RWPE1 (cell line): Measurements from ENCODE around the gene GPR183.

Source experiments
- CTCF ChIA-PET: fragments of 350-600 bp; sonication (Branson Sonifier 250); formaldehyde crosslinking; extraction: SDS; loops from one replicate; lab custom pipeline; 2021; lab: Yijun Ruan, JAX
- POLR2A ChIA-PET: fragments of 400-600 bp; formaldehyde crosslinking; extraction: SDS; loops from one replicate; lab custom pipeline; 2020; ENCODE audit warnings: antibody characterized with exemption; ENCODE audit not compliant: low non-redundant PET; lab: Yijun Ruan, JAX
- DNase-seq: peaks from one replicate; pipeline ENCODE4 v3.0.0; 2012; ENCODE audit warnings: low spot score
- H3K27ac ChIP-seq: fragments of 450-650 bp; 2 replicates; pipeline ENCODE4 v1.5.1; 2017
- TF ChIP-seq, protein P1 (sequence below): fragments of 450-650 bp; conservative IDR thresholded peaks from 2 replicates; pipeline ENCODE4 v1.5.1; 2017; ENCODE audit warnings: low read depth, mild to moderate bottlenecking

Gene GPR183

DNA sequence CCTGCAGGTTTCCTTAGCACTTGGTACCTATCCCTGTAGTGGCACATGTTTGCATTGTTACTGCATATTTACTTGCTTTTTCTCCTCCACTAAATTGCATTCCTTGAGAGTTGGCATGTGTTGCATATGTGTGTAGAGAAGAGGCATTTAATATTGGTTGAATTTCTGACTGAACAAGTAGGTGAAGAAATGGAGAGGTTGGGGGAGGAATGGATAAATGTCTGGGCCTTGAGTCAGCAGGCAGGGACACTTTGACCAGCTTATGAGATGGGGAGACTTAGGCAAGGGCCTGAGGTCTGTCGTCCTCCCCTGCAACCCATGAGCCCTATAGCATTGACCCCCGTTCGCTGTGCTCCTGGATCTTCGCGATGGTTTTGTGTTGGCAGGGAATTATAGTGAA is 47.0 kb downstream of the GPR183 start:
- CTCF ChIA-PET: no interaction called here

DNA sequence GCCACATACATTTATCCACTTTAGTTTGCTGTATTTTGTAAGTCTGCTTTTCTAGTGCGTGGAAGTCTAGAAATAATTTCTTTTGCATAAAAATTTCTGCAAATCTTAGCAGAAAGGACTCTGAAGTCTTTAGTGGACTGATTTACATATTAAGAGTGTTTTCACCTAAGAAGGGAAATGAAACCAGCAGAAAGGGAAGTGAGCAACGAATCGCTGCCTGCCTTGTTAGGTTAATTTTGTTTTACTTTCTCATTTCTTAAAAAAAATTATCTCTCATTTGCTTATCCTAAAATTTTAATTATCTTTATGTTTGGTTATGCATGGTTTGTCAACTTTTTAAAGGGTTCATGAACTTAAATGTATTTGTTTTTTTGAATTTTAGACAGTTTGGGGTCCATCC is 48.3 kb downstream of the GPR183 start:
- TF ChIP-seq, protein P1, sequence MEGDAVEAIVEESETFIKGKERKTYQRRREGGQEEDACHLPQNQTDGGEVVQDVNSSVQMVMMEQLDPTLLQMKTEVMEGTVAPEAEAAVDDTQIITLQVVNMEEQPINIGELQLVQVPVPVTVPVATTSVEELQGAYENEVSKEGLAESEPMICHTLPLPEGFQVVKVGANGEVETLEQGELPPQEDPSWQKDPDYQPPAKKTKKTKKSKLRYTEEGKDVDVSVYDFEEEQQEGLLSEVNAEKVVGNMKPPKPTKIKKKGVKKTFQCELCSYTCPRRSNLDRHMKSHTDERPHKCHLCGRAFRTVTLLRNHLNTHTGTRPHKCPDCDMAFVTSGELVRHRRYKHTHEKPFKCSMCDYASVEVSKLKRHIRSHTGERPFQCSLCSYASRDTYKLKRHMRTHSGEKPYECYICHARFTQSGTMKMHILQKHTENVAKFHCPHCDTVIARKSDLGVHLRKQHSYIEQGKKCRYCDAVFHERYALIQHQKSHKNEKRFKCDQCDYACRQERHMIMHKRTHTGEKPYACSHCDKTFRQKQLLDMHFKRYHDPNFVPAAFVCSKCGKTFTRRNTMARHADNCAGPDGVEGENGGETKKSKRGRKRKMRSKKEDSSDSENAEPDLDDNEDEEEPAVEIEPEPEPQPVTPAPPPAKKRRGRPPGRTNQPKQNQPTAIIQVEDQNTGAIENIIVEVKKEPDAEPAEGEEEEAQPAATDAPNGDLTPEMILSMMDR: no peak
- POLR2A ChIA-PET: no interaction called here
- DNase-seq: no peak
- CTCF ChIA-PET: no interaction called here
- no peak overlapping the region for H3K27ac ChIP-seq

More for the DNA sequence above, 47.0 kb downstream of the GPR183 start:
- POLR2A ChIA-PET: no interaction called here
- no peak overlapping the region for H3K27ac ChIP-seq
- DNase-seq: no peak
- TF ChIP-seq, protein P1: no peak

DNA sequence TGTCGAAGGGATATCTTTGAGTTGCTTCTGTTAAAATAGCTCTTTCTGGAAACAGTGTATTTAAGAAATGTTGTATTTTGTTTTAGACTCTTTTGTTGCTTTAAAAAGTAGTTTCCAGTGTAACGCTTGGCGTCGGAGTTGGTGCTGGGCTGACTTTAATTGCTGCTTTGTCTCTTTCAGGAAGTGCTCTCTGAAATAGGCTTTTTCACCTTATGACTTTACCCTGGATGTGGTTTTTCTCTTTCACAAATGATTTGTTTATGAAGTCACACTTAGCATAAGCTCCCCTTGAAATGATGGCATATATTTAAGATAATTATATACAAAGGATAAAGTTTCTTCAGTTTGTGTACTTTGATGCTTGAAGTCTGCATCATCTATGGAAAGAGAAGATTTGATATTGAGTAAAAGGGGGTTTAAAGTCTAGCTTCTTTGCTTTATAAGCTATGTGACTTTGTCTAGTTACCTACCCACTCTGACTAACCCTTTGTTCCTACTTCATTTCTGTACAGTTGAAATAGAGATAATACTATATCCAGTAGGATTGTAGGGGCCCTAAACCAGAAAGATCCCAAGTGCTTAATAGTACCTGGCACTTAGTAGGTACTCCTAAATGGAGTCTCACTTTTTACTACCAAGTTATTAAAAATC is 48.9 kb downstream of the GPR183 start, which contains the start of gene GPR18:
Gene GPR18, minus strand, starts transcription at position 170 of the 651 bp plus-strand sequence. CDS start 2,507 bp downstream, outside the sequence.
- ChIA-PET CTCF (no interaction called here), POLR2A (no interaction called here)
- no peak for DNase-seq
- H3K27ac ChIP-seq: no peak within 1 kb of the TSS
- TF ChIP-seq, protein P1: no peak

DNA sequence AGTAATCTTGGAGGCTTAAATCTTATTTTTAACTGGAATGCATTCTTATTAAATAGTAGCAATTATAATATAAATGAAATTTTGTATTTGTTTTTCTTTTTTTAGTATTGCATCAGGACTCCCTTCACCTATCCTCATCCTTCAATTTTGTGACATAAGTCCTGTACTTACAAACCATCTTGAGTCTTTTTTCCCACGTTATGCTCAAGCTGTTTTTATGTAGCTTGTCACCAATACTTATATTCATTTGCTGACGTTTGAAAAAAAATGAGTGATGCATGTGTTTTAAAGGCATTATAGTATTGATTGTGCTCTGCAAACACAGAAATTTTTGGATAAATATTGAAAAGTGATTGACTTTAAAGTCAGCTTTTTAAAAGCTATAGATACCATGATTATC is 49.9 kb downstream of the GPR183 start:
- ChIA-PET CTCF (interaction anchor here (0.6 kb wide), 1 partner anchor 14 kb away, joined by 3 read pairs; no protein-coding TSS in a partner anchor), POLR2A (no interaction called here)
- DNase-seq: no peak
- TF ChIP-seq, protein P1: no peak
- no peak overlapping the region for H3K27ac ChIP-seq

DNA sequence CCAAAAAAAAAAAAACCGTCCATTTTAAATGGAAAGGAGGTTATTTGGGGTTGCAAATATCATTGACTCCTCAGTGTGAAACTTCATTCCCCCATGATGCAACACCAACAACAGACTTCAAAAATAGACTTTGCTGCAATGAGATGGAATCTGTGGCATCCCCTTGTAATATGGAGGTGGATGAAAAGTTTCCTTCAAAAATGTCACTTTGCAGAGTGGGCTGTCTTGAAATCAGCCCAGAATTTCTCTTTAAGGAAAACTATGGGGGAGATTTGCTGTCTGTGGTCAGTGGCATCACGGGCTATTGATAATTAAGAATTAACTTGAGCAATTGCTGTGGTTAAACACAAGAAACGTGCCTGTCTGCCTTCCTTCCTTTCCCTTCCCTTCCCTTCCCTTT is 50.5 kb downstream of the GPR183 start:
- H3K27ac ChIP-seq: no peak overlapping the region
- TF ChIP-seq, protein P1: no peak
- no peak for DNase-seq
- POLR2A ChIA-PET: no interaction called here
- CTCF ChIA-PET: interaction anchor here (0.6 kb wide), 1 partner anchor 13 kb away, joined by 3 read pairs; no protein-coding TSS in a partner anchor

DNA sequence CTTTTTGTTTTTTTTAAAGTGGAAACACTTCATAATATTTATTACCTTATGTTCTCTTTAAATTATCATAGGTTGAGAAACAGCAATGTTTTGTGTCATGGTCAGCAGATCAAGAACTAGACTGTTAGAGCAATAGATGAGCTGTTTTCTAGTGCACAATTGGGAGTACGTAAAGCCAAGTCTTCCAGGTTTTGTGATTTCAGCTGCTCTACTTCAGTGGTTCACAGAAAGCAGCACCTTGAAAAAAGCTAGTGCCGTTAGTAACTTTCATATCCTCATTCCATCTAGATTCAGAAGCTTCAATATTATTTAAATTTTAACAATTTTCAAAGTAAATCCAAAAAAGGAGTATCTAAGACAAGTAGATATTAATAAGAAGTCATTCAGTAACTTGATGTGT is 50.9 kb downstream of the GPR183 start:
- TF ChIP-seq, protein P1: no peak
- DNase-seq: no peak
- CTCF ChIA-PET: interaction anchor here (0.5 to 0.6 kb wide), 2 partner anchors 53 to 139 kb away, joined by 3 to 4 read pairs; no protein-coding TSS in a partner anchor
- POLR2A ChIA-PET: no interaction called here
- H3K27ac ChIP-seq: no peak overlapping the region
